GM23338 (cell line): Measurements from ENCODE around the gene IQCC.

Experiments
- EZH2 ChIP-seq: fragments of 200-600 bp; sonication (generic); IDR thresholded peaks from one replicate; pipeline ENCODE4 v1.8.0; 2017; ENCODE audit warnings: antibody characterized with exemption, mild to moderate bottlenecking, low read depth; ENCODE audit not compliant: unreplicated experiment
- JUNB ChIP-seq: IDR thresholded peaks from one replicate; pipeline ENCODE4 v1.6.1; 2016; ENCODE audit warnings: antibody characterized with exemption; ENCODE audit not compliant: unreplicated experiment
- POLR2AphosphoS5 ChIP-seq: IDR thresholded peaks from 2 replicates; pipeline ENCODE4 v1.6.1; 2016; ENCODE audit warnings: antibody characterized with exemption, low read depth
- ZNF331 ChIP-seq: fragments of 250-450 bp; sonication (Bioruptor Pico); IDR thresholded peaks from 2 replicates; pipeline ENCODE4 v1.5.0; 2020; ENCODE audit warnings: low read depth, mild to moderate bottlenecking, moderate library complexity
- TF ChIP-seq, protein P1 (sequence below), 2 experiments: fragments of 200-600 bp in 1 of 2; sonication (generic) in 1 of 2; conservative IDR thresholded peaks; 2 replicates each; pipeline versions ENCODE4 v1.5.1 to v1.6.1; 2016 to 2017; ENCODE audit warnings: antibody characterized with exemption in 2 of 2, low read depth in 2 of 2, mild to moderate bottlenecking in 2 of 2, moderate library complexity in 1 of 2

GRCh38 chr1:32204943-32205361 lies 519 bp upstream of the IQCC start:
- TF ChIP-seq, protein P1, sequence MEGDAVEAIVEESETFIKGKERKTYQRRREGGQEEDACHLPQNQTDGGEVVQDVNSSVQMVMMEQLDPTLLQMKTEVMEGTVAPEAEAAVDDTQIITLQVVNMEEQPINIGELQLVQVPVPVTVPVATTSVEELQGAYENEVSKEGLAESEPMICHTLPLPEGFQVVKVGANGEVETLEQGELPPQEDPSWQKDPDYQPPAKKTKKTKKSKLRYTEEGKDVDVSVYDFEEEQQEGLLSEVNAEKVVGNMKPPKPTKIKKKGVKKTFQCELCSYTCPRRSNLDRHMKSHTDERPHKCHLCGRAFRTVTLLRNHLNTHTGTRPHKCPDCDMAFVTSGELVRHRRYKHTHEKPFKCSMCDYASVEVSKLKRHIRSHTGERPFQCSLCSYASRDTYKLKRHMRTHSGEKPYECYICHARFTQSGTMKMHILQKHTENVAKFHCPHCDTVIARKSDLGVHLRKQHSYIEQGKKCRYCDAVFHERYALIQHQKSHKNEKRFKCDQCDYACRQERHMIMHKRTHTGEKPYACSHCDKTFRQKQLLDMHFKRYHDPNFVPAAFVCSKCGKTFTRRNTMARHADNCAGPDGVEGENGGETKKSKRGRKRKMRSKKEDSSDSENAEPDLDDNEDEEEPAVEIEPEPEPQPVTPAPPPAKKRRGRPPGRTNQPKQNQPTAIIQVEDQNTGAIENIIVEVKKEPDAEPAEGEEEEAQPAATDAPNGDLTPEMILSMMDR (conservative IDR thresholded peaks at IDR 0.05; ENCODE audit: low read depth in 2 of 2) = no peak
- no peak for TF ChIP-seq POLR2AphosphoS5
- TF ChIP-seq JUNB = no peak
- no peak for TF ChIP-seq ZNF331 (CRISPR knock-in tag)
- no peak for TF ChIP-seq EZH2
